Upper lobe of right lung (tissue), 1 donor: ENCODE data around the gene ETFA. TPM values are rescaled to one million over a fixed set of nuclear protein-coding genes. Genes with fewer than 3 reads are reported as not detected.

Experiments
- ATAC-seq: fragments of 200-7000 bp; cut with Tn5 transposase; one replicate; pipeline ENCODE4 v1.9.1; 2020; ENCODE audit warnings: mild to moderate bottlenecking, moderate library complexity
- DNase-seq: peaks from one replicate; pipeline ENCODE4 v3.0.0-alpha.2; 2020
- H3K27ac ChIP-seq: fragments of 200-600 bp; one replicate; pipeline ENCODE4 v1.8.0; 2022
- H3K27me3 ChIP-seq: fragments of 200-600 bp; one replicate; pipeline ENCODE4 v1.8.0; 2022; ENCODE audit warnings: mild to moderate bottlenecking
- H3K36me3 ChIP-seq: fragments of 200-600 bp; one replicate; pipeline ENCODE4 v1.8.0; 2022
- H3K4me1 ChIP-seq: fragments of 200-600 bp; one replicate; pipeline ENCODE4 v1.8.0; 2022
- H3K4me3 ChIP-seq: fragments of 200-600 bp; one replicate; pipeline ENCODE4 v1.8.0; 2022; ENCODE audit warnings: mild to moderate bottlenecking
- H3K9me3 ChIP-seq: fragments of 200-600 bp; one replicate; pipeline ENCODE4 v1.8.0; 2022
- intact Hi-C: fragments of 100-400 bp; cut with DNase I; formaldehyde crosslinking; loops from one replicate; pipeline ENCODE4 v1.11.0; 2022
- total RNA-seq: library from RNA; stranded (reverse); fragmentation: NEBNext Ultra II Directional; extraction: Animal tissue kit (Norgen Biotek cat#: 25700); gene quantifications from one replicate; pipeline ENCODE4 v1.2.1, GENCODE V29; 2021
- TF ChIP-seq, protein P1 (sequence below): fragments of 200-600 bp; IDR thresholded peaks from one replicate; pipeline ENCODE4 v1.8.0; 2022; ENCODE audit warnings: antibody characterized with exemption
- donor health status: DM: no; HTN: yes; CAD: no; lungs with severe emphysema.

The ETFA gene
- total RNA-seq, 1 donor from 2014 or later = 71.3 TPM

DNA sequence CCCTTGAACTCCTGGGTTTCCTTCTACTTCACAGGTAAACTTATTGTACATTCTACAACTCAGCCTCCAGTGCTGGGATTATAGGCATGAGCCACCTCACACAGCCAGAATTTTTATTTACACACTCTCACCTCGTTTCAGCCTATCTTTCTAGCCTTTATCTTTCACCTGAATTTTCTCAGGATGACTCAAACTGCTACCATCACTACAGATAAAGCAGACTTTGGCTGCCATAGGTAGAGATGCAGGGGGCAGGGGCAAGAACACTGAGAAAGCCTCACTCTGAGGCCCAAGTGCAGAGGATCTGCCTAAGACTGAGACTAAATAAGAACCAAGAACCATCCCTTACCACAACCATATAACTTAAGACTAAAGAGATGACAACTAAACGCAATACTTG is 59.0 kb downstream of the ETFA start:
- Histone ChIP-seq H3K27ac (no peak overlapping the region), H3K4me1 (no peaks in the 10 kb centered on the region), H3K27me3 (no peaks in the 10 kb centered on the region), H3K36me3 (no peaks in the 10 kb centered on the region), H3K9me3 (no peaks in the 10 kb centered on the region), H3K4me3 (no peak overlapping the region)
- DNase-seq (no peak), ATAC-seq (no peak)
- intact Hi-C loops = no loop called here
- TF ChIP-seq, protein P1, sequence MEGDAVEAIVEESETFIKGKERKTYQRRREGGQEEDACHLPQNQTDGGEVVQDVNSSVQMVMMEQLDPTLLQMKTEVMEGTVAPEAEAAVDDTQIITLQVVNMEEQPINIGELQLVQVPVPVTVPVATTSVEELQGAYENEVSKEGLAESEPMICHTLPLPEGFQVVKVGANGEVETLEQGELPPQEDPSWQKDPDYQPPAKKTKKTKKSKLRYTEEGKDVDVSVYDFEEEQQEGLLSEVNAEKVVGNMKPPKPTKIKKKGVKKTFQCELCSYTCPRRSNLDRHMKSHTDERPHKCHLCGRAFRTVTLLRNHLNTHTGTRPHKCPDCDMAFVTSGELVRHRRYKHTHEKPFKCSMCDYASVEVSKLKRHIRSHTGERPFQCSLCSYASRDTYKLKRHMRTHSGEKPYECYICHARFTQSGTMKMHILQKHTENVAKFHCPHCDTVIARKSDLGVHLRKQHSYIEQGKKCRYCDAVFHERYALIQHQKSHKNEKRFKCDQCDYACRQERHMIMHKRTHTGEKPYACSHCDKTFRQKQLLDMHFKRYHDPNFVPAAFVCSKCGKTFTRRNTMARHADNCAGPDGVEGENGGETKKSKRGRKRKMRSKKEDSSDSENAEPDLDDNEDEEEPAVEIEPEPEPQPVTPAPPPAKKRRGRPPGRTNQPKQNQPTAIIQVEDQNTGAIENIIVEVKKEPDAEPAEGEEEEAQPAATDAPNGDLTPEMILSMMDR = no peak

DNA sequence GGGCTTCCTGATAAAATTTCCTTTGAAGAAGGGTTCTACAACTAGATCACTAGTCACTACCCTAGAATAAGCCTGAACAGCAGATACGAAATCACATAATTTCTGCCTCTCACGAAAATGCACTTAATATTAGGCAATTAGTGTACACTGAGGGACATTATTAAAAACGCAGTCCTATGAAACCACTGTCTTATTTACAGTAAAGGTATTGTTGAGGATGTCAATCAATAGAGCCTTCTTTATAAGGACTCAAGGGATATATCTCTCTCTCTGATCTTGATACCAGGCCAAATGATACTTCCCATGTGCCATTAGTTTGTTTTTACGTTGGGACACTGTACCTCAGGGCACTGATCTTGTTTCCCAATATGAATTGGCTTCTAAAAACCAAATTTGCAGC is 59.6 kb downstream of the ETFA start:
- Histone ChIP-seq H3K4me1 (no peaks in the 10 kb centered on the region), H3K9me3 (no peaks in the 10 kb centered on the region), H3K4me3 (no peak overlapping the region), H3K27ac (no peak overlapping the region), H3K36me3 (no peaks in the 10 kb centered on the region), H3K27me3 (no peaks in the 10 kb centered on the region)
- no peak for ATAC-seq
- intact Hi-C loops = no loop called here
- no peak for DNase-seq
- TF ChIP-seq, protein P1 = no peak

DNA sequence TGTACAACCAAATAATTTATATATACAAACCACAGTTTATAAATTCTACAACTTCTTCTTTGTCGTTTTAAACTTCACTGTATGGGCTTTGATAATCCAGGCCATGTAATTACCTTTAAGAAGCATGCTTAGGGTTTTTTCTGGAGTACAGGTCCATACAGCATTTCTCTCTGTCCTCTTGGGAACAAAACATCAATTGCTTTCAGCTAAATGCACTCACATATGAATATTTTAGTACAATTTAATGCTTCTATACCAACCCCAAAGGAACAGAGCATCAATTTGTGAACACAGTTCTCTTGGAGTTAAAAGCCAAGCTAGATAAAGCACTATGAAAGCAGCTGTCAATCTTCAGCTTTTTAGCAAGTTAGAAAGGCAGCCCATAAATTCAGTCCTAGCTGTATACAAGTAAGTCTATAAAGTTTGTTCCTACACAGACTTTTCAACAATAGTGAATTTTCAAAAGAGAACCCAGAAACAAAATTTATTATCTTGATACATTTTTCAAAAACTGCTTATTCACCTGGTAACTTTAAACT is 66.1 kb downstream of the ETFA start:
- TF ChIP-seq, protein P1 = no peak
- H3K9me3 ChIP-seq = no peaks in the 10 kb centered on the region
- no peak for DNase-seq
- ATAC-seq = no peak
- H3K4me3 ChIP-seq = no peak overlapping the region
- H3K27ac ChIP-seq = no peak overlapping the region
- intact Hi-C loops = no loop called here
- no peaks in the 10 kb centered on the region for H3K4me1 ChIP-seq
- peaks cover 7% of the 10 kb centered on the region for H3K36me3 ChIP-seq
- H3K27me3 ChIP-seq = no peaks in the 10 kb centered on the region

DNA sequence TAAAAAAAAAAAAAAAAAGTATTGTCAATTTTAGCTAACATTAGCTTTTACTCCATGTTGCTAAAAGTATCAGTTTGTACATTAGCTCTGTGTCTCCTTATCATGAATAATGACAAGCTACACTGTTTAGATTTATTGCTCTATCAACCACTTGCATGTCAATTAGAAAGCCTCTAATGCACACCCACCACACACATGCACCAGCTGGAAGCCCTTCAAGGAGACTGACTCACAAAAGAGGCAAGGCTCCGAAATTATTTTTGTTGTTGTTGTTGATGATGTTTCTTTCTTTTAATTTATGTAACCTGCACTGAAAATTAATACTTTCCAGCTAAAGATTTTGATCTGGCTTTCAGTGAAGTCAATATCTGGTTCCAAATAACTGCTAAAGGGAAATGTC is 71.5 kb downstream of the ETFA start:
- intact Hi-C loops = no loop called here

DNA sequence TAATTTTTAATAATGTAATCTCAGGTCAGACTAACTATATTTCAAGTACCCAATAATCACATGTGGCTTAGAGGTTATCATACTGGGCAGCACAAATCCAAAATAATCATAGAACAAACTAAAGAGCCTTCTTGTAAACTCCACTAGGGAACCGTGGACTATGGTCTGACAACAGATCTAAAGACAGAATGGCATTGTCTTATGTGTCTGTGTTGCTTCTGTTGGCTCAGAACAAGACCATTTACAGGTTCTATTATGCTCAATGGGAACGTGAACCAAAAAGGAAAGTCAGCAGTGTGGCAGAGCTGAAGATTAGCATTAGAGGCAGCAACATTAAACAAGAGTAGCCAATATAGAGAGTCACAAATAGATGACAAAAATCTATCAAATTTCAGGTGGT is 74.9 kb downstream of the ETFA start:
- TF ChIP-seq, protein P1 = no peak
- Histone ChIP-seq H3K27ac (no peak overlapping the region), H3K9me3 (no peaks in the 10 kb centered on the region), H3K27me3 (no peaks in the 10 kb centered on the region), H3K4me1 (no peaks in the 10 kb centered on the region), H3K36me3 (peaks cover 8% of the 10 kb centered on the region), H3K4me3 (no peak overlapping the region)
- no peak for ATAC-seq
- intact Hi-C loops = no loop called here
- no peak for DNase-seq

More for the DNA sequence above, 71.5 kb downstream of the ETFA start:
- Histone ChIP-seq H3K27ac (no peak overlapping the region), H3K27me3 (no peaks in the 10 kb centered on the region), H3K36me3 (peaks cover 8% of the 10 kb centered on the region), H3K4me3 (no peak overlapping the region), H3K4me1 (no peaks in the 10 kb centered on the region), H3K9me3 (no peaks in the 10 kb centered on the region)
- TF ChIP-seq, protein P1 = no peak
- no peak for ATAC-seq
- DNase-seq = no peak
